T-helper 17 cell (primary cell): Measurements from ENCODE around the gene RPS2. TPM values are rescaled to one million over a fixed set of nuclear protein-coding genes. Genes with fewer than 3 reads are reported as not detected.

Source experiments
- ATAC-seq: fragments of 150-1000 bp; cut with Tn5 transposase; 2 replicates; pipeline ENCODE4 v1.10.0; 2021; ENCODE audit warnings: mild to moderate bottlenecking, moderate library complexity
- DNase-seq, 3 donors: peaks; one replicate each; pipeline versions ENCODE4 v3.0.0 to v3.0.0-alpha.2; 2020 to 2021
- H3K9me3 ChIP-seq: one replicate; pipeline ENCODE4 v1.7.0; 2013; ENCODE audit warnings: low read length, mild to moderate bottlenecking; ENCODE audit not compliant: control insufficient read depth, poor library complexity, severe bottlenecking
- H3K27ac Mint-ChIP-seq: one replicate; pipeline ENCODE4 v1.8.0; 2022; ENCODE audit warnings: mild to moderate bottlenecking, moderate library complexity, mixed read lengths
- H3K27me3 Mint-ChIP-seq: one replicate; pipeline ENCODE4 v1.8.0; 2022; ENCODE audit warnings: mixed read lengths
- H3K36me3 Mint-ChIP-seq: one replicate; pipeline ENCODE4 v1.8.0; 2022; ENCODE audit warnings: low read depth, mixed read lengths
- H3K4me1 Mint-ChIP-seq: one replicate; pipeline ENCODE4 v1.8.0; 2022; ENCODE audit warnings: mild to moderate bottlenecking, mixed read lengths
- H3K4me3 Mint-ChIP-seq: one replicate; pipeline ENCODE4 v1.8.0; 2022; ENCODE audit warnings: mild to moderate bottlenecking, moderate library complexity, mixed read lengths
- total RNA-seq, 4 donors: library from RNA in 2 of 4; stranded (reverse) in 2 of 4; gene quantifications; one replicate each; pipeline ENCODE4 v1.2.3 and lab custom pipeline; 2022 to 2026

The RPS2 gene
- total RNA-seq, 2 donors from 2014 or later = 3,200 to 3,361 TPM

- Mint-ChIP-seq H3K36me3 (no peaks in the 10 kb centered on the region), H3K27ac (peak overlapping the region; percentile 53), H3K27me3 (peaks cover 5% of the 10 kb centered on the region), H3K4me1 (peaks cover 7% of the 10 kb centered on the region), H3K4me3 (no peak overlapping the region)
- no peak for ATAC-seq
- no peaks in the 10 kb centered on the region for H3K9me3 ChIP-seq
- no peak for DNase-seq
Observed at GRCh38 chr16:1992704-1993317, 28.2 kb upstream of the RPS2 start.

- DNase-seq (peak; percentile 97 to 100 (median 99)), ATAC-seq (peak; percentile 86)
- Mint-ChIP-seq H3K27ac (peak overlapping the region; percentile 65), H3K36me3 (no peaks in the 10 kb centered on the region), H3K27me3 (peaks cover 5% of the 10 kb centered on the region), H3K4me3 (peak overlapping the region; percentile 75), H3K4me1 (peaks cover 7% of the 10 kb centered on the region)
- no peaks in the 10 kb centered on the region for H3K9me3 ChIP-seq
Observed at GRCh38 chr16:1991948-1992703, 27.5 kb upstream of the RPS2 start.

GRCh38 chr16:1991588-1991947, 26.9 kb upstream of the RPS2 start:
- peak overlapping the region; percentile 65 for H3K27ac Mint-ChIP-seq
- H3K4me3 Mint-ChIP-seq = peak overlapping the region; percentile 75
- DNase-seq (no peak), ATAC-seq (no peak)
- H3K4me1 Mint-ChIP-seq = peaks cover 10% of the 10 kb centered on the region
- peaks cover 5% of the 10 kb centered on the region for H3K27me3 Mint-ChIP-seq
- H3K36me3 Mint-ChIP-seq = no peaks in the 10 kb centered on the region
- no peaks in the 10 kb centered on the region for H3K9me3 ChIP-seq

GRCh38 chr16:1991135-1991551, 26.5 kb upstream of the RPS2 start:
- H3K4me3 Mint-ChIP-seq = peak overlapping the region; percentile 75
- H3K27me3 Mint-ChIP-seq = peaks cover 5% of the 10 kb centered on the region
- peak overlapping the region; percentile 65 for H3K27ac Mint-ChIP-seq
- peak; percentile 35 for ATAC-seq
- peak in 1 of 3 donors; percentile 48 for DNase-seq
- H3K9me3 ChIP-seq = no peaks in the 10 kb centered on the region
- H3K4me1 Mint-ChIP-seq = peaks cover 11% of the 10 kb centered on the region
- H3K36me3 Mint-ChIP-seq = no peaks in the 10 kb centered on the region

- Mint-ChIP-seq H3K4me1 (peaks cover 11% of the 10 kb centered on the region), H3K27me3 (peaks cover 5% of the 10 kb centered on the region), H3K27ac (peak overlapping the region; percentile 65), H3K36me3 (no peaks in the 10 kb centered on the region), H3K4me3 (peak overlapping the region; percentile 79)
- no peaks in the 10 kb centered on the region for H3K9me3 ChIP-seq
- ATAC-seq = no peak
- peak in 1 of 3 donors; percentile 32 for DNase-seq
Observed at GRCh38 chr16:1990351-1991134, 25.9 kb upstream of the RPS2 start.

GRCh38 chr16:1990101-1990350, 25.4 kb upstream of the RPS2 start:
- no peak for DNase-seq
- peaks cover 9% of the 10 kb centered on the region for H3K4me1 Mint-ChIP-seq
- no peak overlapping the region for H3K4me3 Mint-ChIP-seq
- ATAC-seq = no peak
- no peaks in the 10 kb centered on the region for H3K36me3 Mint-ChIP-seq
- no peaks in the 10 kb centered on the region for H3K9me3 ChIP-seq
- no peak overlapping the region for H3K27ac Mint-ChIP-seq
- peaks cover 5% of the 10 kb centered on the region for H3K27me3 Mint-ChIP-seq

- Mint-ChIP-seq H3K4me1 (peaks cover 12% of the 10 kb centered on the region), H3K36me3 (no peaks in the 10 kb centered on the region), H3K27ac (peak within 1 kb of the TSS; percentile 65), H3K4me3 (peak within 1 kb of the TSS; percentile 79), H3K27me3 (peaks cover 5% of the 10 kb centered on the region)
- no peaks in the 10 kb centered on the region for H3K9me3 ChIP-seq
- DNase-seq = no peak
- no peak for ATAC-seq
Observed at GRCh38 chr16:1989209-1990100, 24.8 kb upstream of the RPS2 start, which contains the start of gene SYNGR3. SYNGR3 (plus strand) TSS chr16:1989970; CDS start chr16:1990103, 133 bp downstream.

GRCh38 chr16:1987198-1987597, 22.6 kb upstream of the RPS2 start:
- H3K9me3 ChIP-seq = no peaks in the 10 kb centered on the region
- ATAC-seq = no peak
- H3K27ac Mint-ChIP-seq = no peak overlapping the region
- no peak for DNase-seq
- H3K27me3 Mint-ChIP-seq = peaks cover 9% of the 10 kb centered on the region
- no peak overlapping the region for H3K4me3 Mint-ChIP-seq
- H3K4me1 Mint-ChIP-seq = peaks cover 16% of the 10 kb centered on the region
- H3K36me3 Mint-ChIP-seq = no peaks in the 10 kb centered on the region

GRCh38 chr16:1985466-1986150, 21.0 kb upstream of the RPS2 start:
- Mint-ChIP-seq H3K27me3 (peaks cover 21% of the 10 kb centered on the region), H3K4me1 (peaks cover 14% of the 10 kb centered on the region), H3K36me3 (no peaks in the 10 kb centered on the region), H3K27ac (no peak overlapping the region), H3K4me3 (peak overlapping the region; percentile 87)
- ATAC-seq = no peak
- H3K9me3 ChIP-seq = no peaks in the 10 kb centered on the region
- no peak for DNase-seq

GRCh38 chr16:1984347-1985225, 20.0 kb upstream of the RPS2 start:
- Mint-ChIP-seq H3K27ac (peak overlapping the region; percentile 41), H3K4me1 (peaks cover 14% of the 10 kb centered on the region)

GRCh38 chr16:1983544-1984346, 19.1 kb upstream of the RPS2 start, which contains the start of gene GFER:
GFER (plus strand) TSS chr16:1984193; CDS start chr16:1984219, 26 bp downstream.
- DNase-seq (peak; percentile 39 to 55 (median 51)), ATAC-seq (peak; percentile 69)
- Mint-ChIP-seq H3K36me3 (no peaks in the 10 kb centered on the region), H3K4me3 (peak within 1 kb of the TSS; percentile 87), H3K27me3 (peaks cover 20% of the 10 kb centered on the region), H3K4me1 (peaks cover 12% of the 10 kb centered on the region), H3K27ac (peak within 1 kb of the TSS; percentile 41)
- H3K9me3 ChIP-seq = no peaks in the 10 kb centered on the region

More at GRCh38 chr16:1984347-1985225, 20.0 kb upstream of the RPS2 start:
- Mint-ChIP-seq H3K4me3 (peak overlapping the region; percentile 87), H3K36me3 (no peaks in the 10 kb centered on the region), H3K27me3 (peaks cover 23% of the 10 kb centered on the region)
- ATAC-seq (peak; percentile 47), DNase-seq (no peak)
- H3K9me3 ChIP-seq = no peaks in the 10 kb centered on the region
